BLaER1 treated with 17β-estradiol and CSF1 and Interleukin-3, amounts not matched to agents 10 nM and 100 nM (cell line): ENCODE data around the gene CYS1.

Experiments
- H3K27ac ChIP-seq, 11 experiments: shearing (Covaris generic); formaldehyde crosslinking; 2 replicates each; pipeline ENCODE4 v1.8.1; 2022
- H3K27me3 ChIP-seq, 11 experiments: shearing (Covaris generic); formaldehyde crosslinking; 2 replicates each; pipeline ENCODE4 v1.8.1; 2022
- H3K36me3 ChIP-seq, 11 experiments: shearing (Covaris generic); formaldehyde crosslinking; 2 replicates each; pipeline ENCODE4 v1.8.1; 2022
- H3K4me1 ChIP-seq, 10 experiments: shearing (Covaris generic); formaldehyde crosslinking; 2 replicates each; pipeline ENCODE4 v1.8.1; 2022
- H3K4me2 ChIP-seq, 11 experiments: shearing (Covaris generic); formaldehyde crosslinking; 2 replicates each; pipeline ENCODE4 v1.8.1; 2022
- H3K4me3 ChIP-seq, 10 experiments: shearing (Covaris generic); formaldehyde crosslinking; 2 replicates each; pipeline ENCODE4 v1.8.1; 2022
- H3K9ac ChIP-seq, 11 experiments: shearing (Covaris generic); formaldehyde crosslinking; 2 replicates each; pipeline ENCODE4 v1.8.1; 2022
- H3K9me3 ChIP-seq, 11 experiments: shearing (Covaris generic); formaldehyde crosslinking; replicated peaks in 1 of 11; 2 replicates each; pipeline ENCODE4 v1.8.1; 2022
- H4K20me1 ChIP-seq, 11 experiments: shearing (Covaris generic); formaldehyde crosslinking; 2 replicates each; pipeline ENCODE4 v1.8.1; 2022
- Cebpa-rat ChIP-seq, 11 experiments: shearing (Covaris generic); IDR thresholded peaks; 2 replicates each; pipeline ENCODE4 v1.8.1; 2022

Gene CYS1

GRCh38 chr2:10063566-10063965, 16.6 kb downstream of the CYS1 start:
- H3K9ac ChIP-seq: no peak overlapping the region
- no peak overlapping the region for H3K4me2 ChIP-seq
- peaks cover 0 to 3% (median 0%) of the 10 kb centered on the region in 11 experiments; a peak in 1 of 22 replicates for H4K20me1 ChIP-seq
- no peak for TF ChIP-seq Cebpa-rat (IDR thresholded peaks at IDR 0.05)
- no peak overlapping the region for H3K27ac ChIP-seq
- H3K27me3 ChIP-seq: no peaks in the 10 kb centered on the region
- peaks cover 0 to 17% (median 7%) of the 10 kb centered on the region in 10 experiments; a peak in 12 of 20 replicates for H3K4me1 ChIP-seq
- H3K4me3 ChIP-seq: no peak overlapping the region
- no peaks in the 10 kb centered on the region for H3K36me3 ChIP-seq
- H3K9me3 ChIP-seq: peaks cover 9 to 14% (median 12%) of the 10 kb centered on the region in 11 experiments; a peak in 21 of 22 replicates

DNA sequence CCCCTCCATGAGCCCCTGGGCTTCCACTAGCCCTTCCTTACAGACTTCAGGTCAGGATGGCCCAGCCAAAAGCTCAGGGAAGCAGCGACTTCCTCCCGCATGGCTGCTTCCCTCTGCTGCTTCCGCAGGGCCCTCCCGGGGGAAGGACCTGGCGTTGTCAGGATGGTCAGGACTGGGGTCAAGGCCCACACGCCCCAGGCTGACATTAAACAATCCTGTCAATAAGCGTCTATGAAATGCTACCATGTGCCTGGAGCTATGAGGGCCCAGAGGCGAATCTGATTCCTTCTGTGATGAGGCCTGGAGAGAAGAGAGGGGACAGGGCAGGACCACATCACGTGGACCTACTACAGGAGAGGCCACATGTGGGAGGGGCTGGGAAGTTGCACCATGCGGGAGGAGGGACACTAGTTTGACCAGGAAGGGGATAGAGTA, 17.3 kb downstream of the CYS1 start:
- Histone ChIP-seq H3K27ac (no peak overlapping the region), H3K9me3 (peaks cover 7 to 10% (median 8%) of the 10 kb centered on the region in 11 experiments; a peak in 21 of 22 replicates), H3K4me1 (peaks cover 0 to 17% (median 7%) of the 10 kb centered on the region in 10 experiments; a peak in 13 of 20 replicates), H3K4me2 (no peak overlapping the region), H3K36me3 (no peaks in the 10 kb centered on the region), H4K20me1 (peaks cover 0 to 6% (median 0%) of the 10 kb centered on the region in 11 experiments; a peak in 1 of 22 replicates), H3K9ac (no peak overlapping the region), H3K4me3 (no peak overlapping the region), H3K27me3 (no peaks in the 10 kb centered on the region)
- no peak for TF ChIP-seq Cebpa-rat (IDR thresholded peaks at IDR 0.05)

- Histone ChIP-seq H3K27me3 (no peaks in the 10 kb centered on the region), H3K9ac (no peak overlapping the region), H4K20me1 (peaks cover 0 to 6% (median 0%) of the 10 kb centered on the region in 11 experiments; a peak in 1 of 22 replicates), H3K4me1 (peaks cover 15 to 33% (median 22%) of the 10 kb centered on the region in 10 experiments), H3K4me3 (no peak overlapping the region), H3K9me3 (no peaks in the 10 kb centered on the region), H3K4me2 (peak overlapping the region in 2 of 11 experiments; percentile 12; a peak in 2 of 22 replicates), H3K27ac (no peak overlapping the region), H3K36me3 (no peaks in the 10 kb centered on the region)
- no peak for TF ChIP-seq Cebpa-rat (IDR thresholded peaks at IDR 0.05)
These were observed 18.8 kb downstream of the CYS1 start for GRCh38 chr2:10061221-10061925.

DNA sequence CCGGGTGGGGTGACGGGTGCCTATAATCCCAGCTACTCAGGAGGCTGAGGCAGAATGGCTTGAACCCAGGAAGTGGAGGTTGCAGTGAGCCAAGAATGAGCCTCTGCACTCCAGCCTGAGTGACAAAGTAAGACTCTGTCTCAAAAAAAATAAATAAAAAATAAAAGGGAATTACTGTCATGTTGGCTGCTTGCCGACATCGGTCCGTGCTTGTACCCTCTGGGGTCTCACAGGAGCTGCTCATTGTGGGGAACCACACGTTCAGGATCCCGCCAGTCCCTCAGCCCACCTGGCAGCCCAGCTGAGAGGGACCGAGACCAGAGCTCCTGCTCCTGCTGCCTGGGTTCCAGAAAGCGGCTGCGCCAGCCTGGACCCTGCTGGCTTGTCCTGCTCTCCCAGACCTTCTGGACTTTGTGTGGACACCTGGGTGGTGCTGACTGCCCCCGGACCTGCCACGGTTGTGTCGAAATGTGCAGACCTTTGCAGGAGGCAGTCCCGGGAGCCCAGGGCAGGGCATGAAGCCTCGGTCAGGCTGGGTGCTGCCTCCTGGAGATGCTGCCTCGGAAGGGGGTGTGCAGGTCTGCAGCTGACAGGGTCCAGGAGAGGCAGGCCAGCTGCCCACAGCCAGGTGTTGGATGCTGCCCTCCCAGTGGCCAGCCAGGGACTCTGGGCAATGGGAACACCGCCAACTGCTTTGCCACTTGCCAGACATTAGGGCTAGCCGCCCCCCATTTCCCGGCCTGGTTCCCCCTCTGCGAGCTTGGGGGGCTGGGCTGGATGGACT, 20.5 kb downstream of the CYS1 start:
- no peak overlapping the region for H3K27ac ChIP-seq
- peaks cover 0 to 10% (median 0%) of the 10 kb centered on the region in 11 experiments; a peak in 4 of 22 replicates for H4K20me1 ChIP-seq
- no peaks in the 10 kb centered on the region for H3K9me3 ChIP-seq
- H3K4me1 ChIP-seq: peaks cover 17 to 30% (median 23%) of the 10 kb centered on the region in 10 experiments
- H3K4me2 ChIP-seq: no peak overlapping the region
- peaks cover 0 to 11% (median 6%) of the 10 kb centered on the region in 11 experiments; a peak in 12 of 22 replicates for H3K36me3 ChIP-seq
- H3K27me3 ChIP-seq: no peaks in the 10 kb centered on the region
- no peak overlapping the region for H3K9ac ChIP-seq
- TF ChIP-seq Cebpa-rat (IDR thresholded peaks at IDR 0.05): no peak
- no peak overlapping the region for H3K4me3 ChIP-seq

- Histone ChIP-seq H3K27me3 (no peaks in the 10 kb centered on the region), H3K4me3 (no peak overlapping the region), H3K4me2 (no peak overlapping the region), H3K9ac (no peak overlapping the region), H3K4me1 (peaks cover 22 to 36% (median 27%) of the 10 kb centered on the region in 10 experiments), H4K20me1 (peaks cover 0 to 12% (median 0%) of the 10 kb centered on the region in 11 experiments; a peak in 5 of 22 replicates), H3K36me3 (peaks cover 0 to 19% (median 13%) of the 10 kb centered on the region in 11 experiments; a peak in 16 of 22 replicates), H3K9me3 (no peaks in the 10 kb centered on the region), H3K27ac (no peak overlapping the region)
- TF ChIP-seq Cebpa-rat (IDR thresholded peaks at IDR 0.05): no peak
These were observed 21.2 kb downstream of the CYS1 start for GRCh38 chr2:10059016-10059351.

DNA sequence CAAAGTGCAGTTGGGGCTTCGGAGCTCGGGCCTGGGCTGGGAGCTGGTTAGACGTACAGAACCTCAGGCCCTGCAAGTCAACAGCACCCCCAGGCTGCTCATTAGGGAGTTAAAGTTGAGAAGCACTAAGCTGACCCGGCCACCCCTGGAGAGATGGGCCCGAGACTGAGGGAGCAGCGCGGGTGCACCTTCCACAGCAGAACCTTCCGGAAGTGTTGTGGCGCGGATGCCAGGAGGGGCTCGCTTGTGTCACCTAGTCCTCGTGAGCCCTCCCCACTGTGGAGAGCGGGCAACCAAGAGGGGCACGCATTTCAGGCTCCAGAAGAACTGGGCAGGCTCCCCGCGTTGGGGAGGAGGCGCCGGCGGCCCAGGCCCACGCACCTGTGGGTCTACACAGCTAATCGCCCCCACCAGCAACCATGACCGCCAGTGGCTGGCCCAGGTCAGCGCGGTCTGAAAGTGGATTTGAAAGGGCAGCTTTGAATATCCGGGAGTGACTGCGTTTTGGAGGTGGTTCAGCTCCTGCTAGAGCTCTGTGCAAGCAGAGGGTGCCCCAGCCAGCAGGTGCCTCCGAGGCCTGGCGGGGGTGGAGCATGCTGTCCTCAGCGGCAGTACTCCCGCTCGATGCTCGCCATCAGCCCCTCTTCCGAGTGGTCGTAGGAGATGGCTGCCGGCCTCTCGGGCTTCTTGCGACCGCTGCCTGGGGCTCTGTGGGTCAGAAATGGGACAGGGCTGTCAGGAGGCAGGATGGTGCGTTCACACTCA, 21.8 kb downstream of the CYS1 start:
- TF ChIP-seq Cebpa-rat (IDR thresholded peaks at IDR 0.05): no peak

DNA sequence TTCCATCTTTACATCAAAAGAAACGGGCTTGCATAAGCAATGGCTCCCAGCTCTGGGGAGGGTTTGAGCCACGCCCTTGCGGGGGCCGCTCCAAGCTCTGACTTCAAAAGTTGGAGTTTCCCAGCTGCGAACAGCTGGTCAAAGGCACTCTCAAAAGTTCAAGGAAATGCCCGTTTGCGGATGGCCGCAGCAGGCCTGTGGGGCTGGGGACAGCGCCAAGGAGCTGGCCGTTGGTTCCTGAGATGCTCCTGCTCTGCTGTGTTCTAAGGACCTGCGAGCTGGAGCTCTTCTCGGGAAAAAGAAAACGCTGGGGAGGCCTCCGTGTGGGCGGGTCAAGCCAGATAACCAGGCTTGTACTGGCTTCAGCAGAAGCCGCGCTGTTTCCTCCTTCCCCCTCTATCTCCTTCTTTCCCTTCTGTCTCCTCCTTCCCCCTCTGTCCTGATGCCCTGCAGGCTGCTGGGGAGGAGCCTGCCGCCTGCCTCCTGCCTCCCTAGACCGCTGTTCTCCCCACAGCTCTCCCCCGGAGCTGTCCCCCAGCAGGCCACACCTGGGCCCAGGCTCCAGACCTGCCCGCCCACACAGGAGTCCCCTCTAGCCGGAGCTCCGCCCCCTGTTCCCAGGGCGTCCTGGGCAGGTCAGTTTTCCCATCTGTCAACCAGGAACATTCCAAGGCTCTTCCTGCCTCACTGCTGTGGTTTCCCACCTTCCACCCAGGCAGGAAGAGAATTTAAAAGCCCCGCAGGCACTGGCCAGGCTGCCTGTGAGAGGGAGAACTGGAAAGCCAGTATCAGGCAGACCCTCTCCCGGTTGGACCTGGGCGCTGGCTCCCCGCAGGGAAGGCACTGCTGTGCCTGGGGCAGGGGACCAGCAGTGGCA, 22.7 kb downstream of the CYS1 start:
- H4K20me1 ChIP-seq: peaks cover 0 to 26% (median 0%) of the 10 kb centered on the region in 11 experiments; a peak in 5 of 22 replicates
- H3K4me3 ChIP-seq: peak overlapping the region; percentile 7 to 61 (median 42); a peak in 14 of 20 replicates
- H3K36me3 ChIP-seq: peaks cover 0 to 31% (median 18%) of the 10 kb centered on the region in 11 experiments; a peak in 18 of 22 replicates
- H3K27me3 ChIP-seq: no peaks in the 10 kb centered on the region
- H3K9ac ChIP-seq: peak overlapping the region; percentile 34 to 75 (median 52); a peak in 18 of 22 replicates
- no peaks in the 10 kb centered on the region for H3K9me3 ChIP-seq
- H3K4me1 ChIP-seq: peaks cover 37 to 51% (median 43%) of the 10 kb centered on the region in 10 experiments
- peak overlapping the region in 10 of 11 experiments; percentile 3 to 82 (median 53); a peak in 16 of 22 replicates for H3K27ac ChIP-seq
- no peak for TF ChIP-seq Cebpa-rat (IDR thresholded peaks at IDR 0.05)
- peak overlapping the region; percentile 80 to 96 (median 87) for H3K4me2 ChIP-seq

More for the DNA sequence above, 21.8 kb downstream of the CYS1 start:
- no peak overlapping the region for H3K4me3 ChIP-seq
- H3K27me3 ChIP-seq: no peaks in the 10 kb centered on the region
- peaks cover 28 to 41% (median 33%) of the 10 kb centered on the region in 10 experiments for H3K4me1 ChIP-seq
- no peaks in the 10 kb centered on the region for H3K9me3 ChIP-seq
- peaks cover 0 to 24% (median 17%) of the 10 kb centered on the region in 11 experiments; a peak in 16 of 22 replicates for H3K36me3 ChIP-seq
- no peak overlapping the region for H3K9ac ChIP-seq
- peaks cover 0 to 17% (median 0%) of the 10 kb centered on the region in 11 experiments; a peak in 5 of 22 replicates for H4K20me1 ChIP-seq
- peak overlapping the region in 2 of 11 experiments; percentile 83 to 85; a peak in 2 of 22 replicates for H3K4me2 ChIP-seq
- no peak overlapping the region; a peak in 1 of 22 replicates for H3K27ac ChIP-seq
